ENCODE data around the gene GNAI2.

GNAI2 gene

GRCh38 chr3:50299929-50300680 lies 64.1 kb downstream of the GNAI2 start:
- no peak for DNase-seq

- DNase-seq, result no peak
Measured at GRCh38 chr3:50300681-50301254, 64.8 kb downstream of the GNAI2 start.

GRCh38 chr3:50302095-50303012 lies 66.3 kb downstream of the GNAI2 start:
- no peak for DNase-seq

- DNase-seq, result no peak
Measured at GRCh38 chr3:50303013-50303815, 67.2 kb downstream of the GNAI2 start, which contains the start of gene HYAL1. Gene HYAL1 (minus strand): TSS chr3:50303574. CDS start chr3:50302956, 618 bp downstream.

GRCh38 chr3:50304601-50305000 lies 68.6 kb downstream of the GNAI2 start:
- DNase-seq, result no peak

Data from stimulated activated CD4-positive, alpha-beta T cell treated with anti-CD3 and anti-CD28 coated beads, Interleukin-4, amount 100 ng/mL, for 24 hours (primary cell).